ENCODE measurements around the gene DFFB. TPM values are rescaled to one million over a fixed set of nuclear protein-coding genes. Genes with fewer than 3 reads are reported as not detected.

Gene DFFB
- total RNA-seq, 3 donors from 2014 or later: 11.1 to 13.4 (median 13.0) TPM

Other genes starting within 250 kb of the DFFB start
- under 1 TPM; 0.43 to 0.98 (median 0.84) TPM for gene MEGF6, start 246.0 kb upstream of the DFFB start, total RNA-seq
- gene TPRG1L, start 232.5 kb upstream of the DFFB start, total RNA-seq: 10 to 100 TPM; 15.0 to 17.6 (median 16.0) TPM
- 10 to 100 TPM; 32.7 to 36.3 (median 34.5) TPM for gene WRAP73, start 207.4 kb upstream of the DFFB start, total RNA-seq
- gene TP73, start 205.0 kb upstream of the DFFB start, total RNA-seq: under 1 TPM; 0.05 to 0.16 (median 0.08) TPM
- not detected for gene CCDC27, start 105.0 kb upstream of the DFFB start, total RNA-seq
- gene SMIM1, start 84.7 kb upstream of the DFFB start, total RNA-seq: 1 to 10 TPM; 1.7 to 2.0 (median 1.9) TPM
- gene LRRC47, start 61.0 kb upstream of the DFFB start, total RNA-seq: 10 to 100 TPM; 47.0 to 53.0 (median 49.6) TPM
- gene CEP104, start 265 bp upstream of the DFFB start, total RNA-seq: 10 to 100 TPM; 45.4 to 52.1 (median 49.1) TPM
- gene C1orf174, start 42.8 kb downstream of the DFFB start, total RNA-seq: 10 to 100 TPM; 55.0 to 61.8 (median 60.5) TPM